ENCODE results near the gene IFI6. TPM values are rescaled to one million over a fixed set of nuclear protein-coding genes. Genes with fewer than 3 reads are reported as not detected.
"Not testable (repeated sequence)": the region's sequence is repeated elsewhere in the genome, so short reads cannot be mapped to it uniquely, and the experiment has no call there.

IFI6 gene
- total and polyA plus RNA-seq, 2 donors = 231 to 266 TPM

DNA sequence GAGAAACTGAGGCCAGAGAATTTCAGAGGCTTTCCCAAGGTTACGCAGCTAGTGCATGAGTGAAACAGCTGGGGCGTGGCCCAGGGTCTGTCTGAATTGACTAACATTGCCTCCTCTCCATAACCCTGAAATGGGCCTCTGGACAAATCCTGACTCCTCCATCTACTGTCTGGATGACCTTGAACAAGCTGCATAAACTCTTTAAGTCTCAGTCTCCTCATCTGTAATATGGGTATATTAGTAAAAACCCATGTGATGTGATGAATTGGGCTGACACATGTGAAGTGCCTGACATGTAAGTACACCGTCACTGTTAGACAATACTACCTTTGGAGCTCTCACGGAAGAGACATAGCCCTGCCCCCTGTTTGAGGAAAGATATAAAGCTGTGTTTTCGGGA is 24.7 kb downstream of the IFI6 start:
- no peaks in the 10 kb centered on the region for H3K36me3 ChIP-seq (ENCODE audit: control insufficient read depth in 2 of 2, insufficient read depth in 2 of 2, low read length in 1 of 2)
- peaks cover 10 to 25% of the 10 kb centered on the region in 2 donors for H3K4me1 ChIP-seq (ENCODE audit: control insufficient read depth in 2 of 2, insufficient read depth in 2 of 2, low read length in 2 of 2)
- no peak for DNase-seq (ENCODE audit: low read depth in 6 of 9, low spot score in 9 of 9)
- WGBS = 98% methylated on average over 5 of the region's 5 CpGs
- no peak overlapping the region for H3K27ac ChIP-seq (ENCODE audit: low read depth in 1 of 2, low read length in 1 of 2)
- no peaks in the 10 kb centered on the region for H3K9me3 ChIP-seq (ENCODE audit: control insufficient read depth in 2 of 2, insufficient read depth in 1 of 2, low read length in 1 of 2)
- H3K27me3 ChIP-seq (ENCODE audit: control insufficient read depth in 2 of 2, insufficient read depth in 1 of 2, low read length in 1 of 2) = no peaks in the 10 kb centered on the region
- H3K4me3 ChIP-seq (ENCODE audit: low read length in 2 of 2) = no peak overlapping the region

DNA sequence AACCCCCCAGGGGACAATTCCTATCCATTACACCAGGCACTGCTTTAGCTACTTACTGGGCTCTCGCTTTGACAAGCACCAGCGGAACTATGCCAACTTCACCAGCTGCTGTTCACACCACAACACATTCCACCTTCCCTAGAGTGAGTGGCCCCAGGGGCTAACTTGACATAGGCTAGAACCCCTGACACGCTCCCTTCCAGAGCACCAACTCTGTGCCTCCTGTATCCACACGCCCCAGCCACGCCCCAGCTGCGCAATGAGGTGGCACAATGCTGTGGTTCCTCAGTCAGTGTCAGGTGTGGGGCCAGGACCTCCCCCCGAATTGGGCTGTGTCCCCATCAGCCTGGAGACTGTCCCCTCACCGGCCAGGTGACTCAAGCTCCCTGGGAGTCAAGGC is 25.3 kb downstream of the IFI6 start:
- H3K9me3 ChIP-seq (ENCODE audit: control insufficient read depth in 2 of 2, insufficient read depth in 1 of 2, low read length in 1 of 2) = no peaks in the 10 kb centered on the region
- no peak for DNase-seq (ENCODE audit: low read depth in 6 of 9, low spot score in 9 of 9)
- no peaks in the 10 kb centered on the region for H3K36me3 ChIP-seq (ENCODE audit: control insufficient read depth in 2 of 2, insufficient read depth in 2 of 2, low read length in 1 of 2)
- H3K27me3 ChIP-seq (ENCODE audit: control insufficient read depth in 2 of 2, insufficient read depth in 1 of 2, low read length in 1 of 2) = no peaks in the 10 kb centered on the region
- H3K4me3 ChIP-seq (ENCODE audit: low read length in 2 of 2) = no peak overlapping the region
- H3K27ac ChIP-seq (ENCODE audit: low read depth in 1 of 2, low read length in 1 of 2) = no peak overlapping the region
- 89% methylated on average over 8 of the region's 8 CpGs for WGBS
- H3K4me1 ChIP-seq (ENCODE audit: control insufficient read depth in 2 of 2, insufficient read depth in 2 of 2, low read length in 2 of 2) = peaks cover 10 to 25% of the 10 kb centered on the region in 2 donors

DNA sequence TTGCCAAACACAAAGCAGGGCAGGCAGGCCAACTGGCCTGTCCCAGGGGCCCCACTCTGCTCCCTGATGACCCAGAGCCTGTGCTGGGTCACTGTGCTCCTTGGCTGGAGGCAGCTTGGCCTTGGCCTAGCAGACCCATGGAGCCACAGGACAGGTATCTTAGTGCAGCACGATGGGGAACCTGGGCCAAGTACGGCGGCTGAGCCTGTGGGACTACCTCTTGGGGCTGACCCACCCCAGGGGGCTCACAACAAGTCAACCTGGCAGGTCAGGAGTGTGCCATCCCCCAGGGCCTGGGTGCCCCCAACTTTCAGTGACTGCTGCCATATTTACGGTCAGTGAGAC is 26.9 kb downstream of the IFI6 start:
- 97% methylated on average over 4 of the region's 4 CpGs for WGBS
- Histone ChIP-seq H3K27ac (ENCODE audit: low read depth in 1 of 2, low read length in 1 of 2) (no peak overlapping the region), H3K4me3 (ENCODE audit: low read length in 2 of 2) (no peak overlapping the region), H3K4me1 (ENCODE audit: control insufficient read depth in 2 of 2, insufficient read depth in 2 of 2, low read length in 2 of 2) (peaks cover 2 to 11% of the 10 kb centered on the region in 2 donors), H3K27me3 (ENCODE audit: control insufficient read depth in 2 of 2, insufficient read depth in 1 of 2, low read length in 1 of 2) (no peaks in the 10 kb centered on the region), H3K9me3 (ENCODE audit: control insufficient read depth in 2 of 2, insufficient read depth in 1 of 2, low read length in 1 of 2) (no peaks in the 10 kb centered on the region), H3K36me3 (ENCODE audit: control insufficient read depth in 2 of 2, insufficient read depth in 2 of 2, low read length in 1 of 2) (no peaks in the 10 kb centered on the region)
- DNase-seq (ENCODE audit: low read depth in 6 of 9, low spot score in 9 of 9) = no peak

DNA sequence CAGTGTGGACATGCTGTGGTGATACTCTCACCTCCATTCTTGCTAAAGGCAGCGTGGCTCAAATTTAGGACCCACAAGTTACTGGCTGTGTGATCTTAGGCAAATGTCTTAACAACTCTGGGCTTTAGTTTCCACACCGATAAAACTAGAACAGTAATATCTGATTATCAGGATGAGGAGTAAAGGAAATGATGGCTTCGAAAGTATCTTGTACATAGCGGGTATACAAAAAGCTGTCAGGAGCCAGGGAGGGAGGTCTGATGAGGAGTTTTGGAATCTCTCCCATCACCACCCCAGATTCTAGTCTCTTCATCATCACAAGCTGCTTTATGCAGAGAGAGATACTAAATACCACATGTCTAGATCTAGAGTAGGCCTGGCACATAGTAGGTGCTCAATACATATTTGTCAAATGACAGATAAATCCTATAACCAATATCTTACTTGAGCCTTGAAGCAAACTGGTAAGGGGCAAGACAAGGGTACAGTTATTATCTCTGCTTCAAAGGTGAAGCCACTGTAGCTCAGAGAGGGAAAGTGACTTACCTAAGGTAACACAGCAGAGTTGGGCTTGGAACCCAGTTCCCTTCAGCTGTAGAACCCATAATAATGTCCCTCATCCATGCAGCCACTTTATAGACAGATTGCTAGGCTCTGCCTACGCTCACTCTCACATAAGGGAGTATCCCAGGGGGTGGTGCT is 27.5 kb downstream of the IFI6 start:
- DNase-seq (ENCODE audit: low read depth in 6 of 9, low spot score in 9 of 9) = no peak
- Histone ChIP-seq H3K27ac (ENCODE audit: low read depth in 1 of 2, low read length in 1 of 2) (no peak overlapping the region), H3K9me3 (ENCODE audit: control insufficient read depth in 2 of 2, insufficient read depth in 1 of 2, low read length in 1 of 2) (no peaks in the 10 kb centered on the region), H3K4me1 (ENCODE audit: control insufficient read depth in 2 of 2, insufficient read depth in 2 of 2, low read length in 2 of 2) (peaks cover 2 to 9% of the 10 kb centered on the region in 2 donors), H3K4me3 (ENCODE audit: low read length in 2 of 2) (no peak overlapping the region), H3K27me3 (ENCODE audit: control insufficient read depth in 2 of 2, insufficient read depth in 1 of 2, low read length in 1 of 2) (no peaks in the 10 kb centered on the region), H3K36me3 (ENCODE audit: control insufficient read depth in 2 of 2, insufficient read depth in 2 of 2, low read length in 1 of 2) (no peaks in the 10 kb centered on the region)
- WGBS = 92% methylated on average over 5 of the region's 5 CpGs

DNA sequence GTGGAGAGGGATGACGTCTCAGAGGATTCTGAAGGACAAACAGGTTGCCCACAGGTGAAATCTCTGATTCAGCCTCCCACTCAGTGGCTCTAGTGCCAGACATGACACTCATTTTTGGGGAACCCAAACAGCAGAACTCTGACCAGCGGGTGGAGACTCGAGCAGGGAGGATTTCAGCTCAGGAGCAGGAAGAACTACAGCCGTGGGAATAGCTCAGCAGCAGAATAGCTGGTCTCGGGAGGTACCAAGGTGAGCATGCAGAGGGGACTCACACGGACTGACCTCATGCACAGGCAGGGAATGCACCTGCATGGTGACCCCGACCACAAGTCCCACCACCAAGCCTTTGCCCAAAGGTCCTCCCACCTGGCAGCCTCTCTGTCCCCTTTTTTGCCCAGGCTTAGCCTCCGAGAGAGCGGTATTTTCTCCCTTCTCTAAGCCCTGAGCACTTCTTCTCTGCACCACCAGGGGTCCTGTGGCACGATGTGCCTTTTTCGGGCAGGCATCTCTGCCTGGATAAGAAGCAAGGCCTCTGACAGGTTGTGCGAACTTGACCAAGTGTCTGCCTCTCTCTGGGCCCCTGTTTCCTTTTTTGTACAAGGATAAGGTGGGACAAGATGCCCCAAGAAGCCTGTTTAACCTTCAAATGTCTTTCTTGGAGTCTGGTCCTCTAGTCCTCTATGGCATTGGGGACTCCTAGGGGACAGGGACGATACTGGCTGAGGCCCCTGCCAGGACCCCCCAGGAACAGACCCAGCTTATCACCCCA is 28.2 kb downstream of the IFI6 start:
- WGBS = 47% methylated on average over 13 of the region's 13 CpGs
- Histone ChIP-seq H3K4me1 (ENCODE audit: control insufficient read depth in 2 of 2, insufficient read depth in 2 of 2, low read length in 2 of 2) (peaks cover 2 to 9% of the 10 kb centered on the region in 2 donors), H3K4me3 (ENCODE audit: low read length in 2 of 2) (no peak overlapping the region), H3K27ac (ENCODE audit: low read depth in 1 of 2, low read length in 1 of 2) (no peak overlapping the region), H3K9me3 (ENCODE audit: control insufficient read depth in 2 of 2, insufficient read depth in 1 of 2, low read length in 1 of 2) (no peaks in the 10 kb centered on the region), H3K27me3 (ENCODE audit: control insufficient read depth in 2 of 2, insufficient read depth in 1 of 2, low read length in 1 of 2) (no peaks in the 10 kb centered on the region), H3K36me3 (ENCODE audit: control insufficient read depth in 2 of 2, insufficient read depth in 2 of 2, low read length in 1 of 2) (no peaks in the 10 kb centered on the region)
- DNase-seq (ENCODE audit: low read depth in 6 of 9, low spot score in 9 of 9) = peak in 3 of 9 donors; percentile 61 to 84 (median 76)

DNA sequence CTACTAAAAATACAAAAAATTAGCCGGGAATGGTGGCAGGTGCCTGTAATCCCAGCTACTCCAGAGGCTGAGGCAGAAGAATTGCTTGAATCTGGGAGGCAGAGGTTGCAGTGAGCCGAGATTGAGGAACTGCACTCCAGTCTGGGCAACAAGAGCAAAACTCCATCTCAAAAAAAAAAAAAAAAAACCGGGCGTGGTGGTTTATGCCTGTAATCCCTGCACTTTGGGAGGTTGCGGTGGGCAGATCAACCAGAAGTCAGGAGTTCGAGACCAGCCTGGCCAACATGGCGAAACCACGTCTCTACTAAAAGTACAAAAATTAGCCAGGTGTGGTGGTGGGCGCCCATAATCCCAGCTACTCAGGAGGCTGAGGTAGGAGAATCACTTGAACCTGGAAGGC is 31.5 kb downstream of the IFI6 start:
- not testable (repeated sequence) for H3K36me3 ChIP-seq (ENCODE audit: control insufficient read depth in 2 of 2, insufficient read depth in 2 of 2, low read length in 1 of 2); H3K27me3 ChIP-seq (ENCODE audit: control insufficient read depth in 2 of 2, insufficient read depth in 1 of 2, low read length in 1 of 2); H3K4me3 ChIP-seq (ENCODE audit: low read length in 2 of 2); H3K27ac ChIP-seq (ENCODE audit: low read depth in 1 of 2, low read length in 1 of 2); H3K9me3 ChIP-seq (ENCODE audit: control insufficient read depth in 2 of 2, insufficient read depth in 1 of 2, low read length in 1 of 2); DNase-seq (ENCODE audit: low read depth in 6 of 9, low spot score in 9 of 9)
- peaks cover 3 to 21% of the 10 kb centered on the region in 2 donors for H3K4me1 ChIP-seq (ENCODE audit: control insufficient read depth in 2 of 2, insufficient read depth in 2 of 2, low read length in 2 of 2)
- 97% methylated on average over 9 of the region's 9 CpGs for WGBS

DNA sequence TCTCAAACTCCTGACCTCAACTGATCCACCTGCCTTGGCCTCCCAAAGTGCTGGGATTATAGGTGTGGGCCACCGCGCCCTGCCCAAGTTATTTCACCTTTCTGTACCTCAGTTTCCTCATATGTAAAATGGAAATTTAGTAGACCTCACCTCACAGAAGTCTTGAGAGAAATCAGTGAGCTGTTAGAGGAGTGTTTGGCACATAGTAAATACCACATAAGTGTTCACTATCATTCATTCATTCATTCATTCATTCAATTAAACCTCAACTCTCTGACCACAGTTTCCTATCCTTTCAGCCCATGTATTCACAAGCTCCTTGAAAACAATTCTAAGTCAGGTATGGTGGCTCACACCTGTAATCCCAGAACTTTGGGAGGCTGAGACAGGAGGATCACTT is 33.2 kb downstream of the IFI6 start:
- H3K27ac ChIP-seq (ENCODE audit: low read depth in 1 of 2, low read length in 1 of 2) = no peak overlapping the region
- DNase-seq (ENCODE audit: low read depth in 6 of 9, low spot score in 9 of 9) = no peak
- H3K4me3 ChIP-seq (ENCODE audit: low read length in 2 of 2) = no peak overlapping the region
- no peaks in the 10 kb centered on the region for H3K36me3 ChIP-seq (ENCODE audit: control insufficient read depth in 2 of 2, insufficient read depth in 2 of 2, low read length in 1 of 2)
- H3K4me1 ChIP-seq (ENCODE audit: control insufficient read depth in 2 of 2, insufficient read depth in 2 of 2, low read length in 2 of 2) = peaks cover 9 to 32% of the 10 kb centered on the region in 2 donors
- H3K27me3 ChIP-seq (ENCODE audit: control insufficient read depth in 2 of 2, insufficient read depth in 1 of 2, low read length in 1 of 2) = peaks cover 0 to 17% of the 10 kb centered on the region in 2 donors
- WGBS = over 99% methylated on average over 2 of the region's 2 CpGs
- H3K9me3 ChIP-seq (ENCODE audit: control insufficient read depth in 2 of 2, insufficient read depth in 1 of 2, low read length in 1 of 2) = no peaks in the 10 kb centered on the region

DNA sequence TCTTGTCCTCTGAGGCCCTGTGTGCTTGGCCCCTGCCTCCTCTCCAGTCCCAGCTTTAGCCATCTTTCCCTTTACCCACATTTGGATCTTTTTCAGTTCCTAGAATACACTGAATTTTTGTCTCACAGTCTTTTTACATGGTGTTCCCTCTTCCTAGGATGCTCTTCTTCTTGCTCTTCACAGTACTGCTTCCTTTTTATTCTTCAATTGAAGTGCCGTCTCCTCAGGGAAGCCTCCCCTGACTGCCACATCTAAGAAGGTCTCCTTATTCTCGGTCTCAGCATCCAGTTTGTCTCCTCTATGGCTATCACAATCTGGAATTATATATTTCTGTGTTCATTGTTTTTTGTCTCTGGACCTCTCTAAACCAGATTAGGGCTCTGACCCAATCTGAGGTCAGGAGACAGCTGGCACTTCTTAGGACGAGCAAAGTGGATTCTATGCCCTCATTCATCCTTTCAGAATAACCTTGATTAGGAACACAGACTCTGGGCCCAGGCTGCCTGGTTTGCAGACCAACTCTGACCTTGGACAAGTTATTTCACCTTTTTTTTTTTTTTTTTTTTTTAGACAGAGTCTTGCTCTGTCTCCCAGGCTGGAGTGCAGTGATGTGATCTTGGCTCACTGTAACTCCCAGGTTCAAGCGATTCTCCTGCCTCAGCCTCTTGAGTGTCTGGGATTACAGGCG is 33.8 kb downstream of the IFI6 start:
- H3K4me1 ChIP-seq (ENCODE audit: control insufficient read depth in 2 of 2, insufficient read depth in 2 of 2, low read length in 2 of 2) = peaks cover 13 to 34% of the 10 kb centered on the region in 2 donors
- DNase-seq (ENCODE audit: low read depth in 6 of 9, low spot score in 9 of 9) = no peak
- H3K4me3 ChIP-seq (ENCODE audit: low read length in 2 of 2) = no peak overlapping the region
- H3K9me3 ChIP-seq (ENCODE audit: control insufficient read depth in 2 of 2, insufficient read depth in 1 of 2, low read length in 1 of 2) = no peaks in the 10 kb centered on the region
- WGBS = 85% methylated on average over 5 of the region's 5 CpGs
- peaks cover 0 to 22% of the 10 kb centered on the region in 2 donors for H3K27me3 ChIP-seq (ENCODE audit: control insufficient read depth in 2 of 2, insufficient read depth in 1 of 2, low read length in 1 of 2)
- H3K36me3 ChIP-seq (ENCODE audit: control insufficient read depth in 2 of 2, insufficient read depth in 2 of 2, low read length in 1 of 2) = no peaks in the 10 kb centered on the region
- no peak overlapping the region for H3K27ac ChIP-seq (ENCODE audit: low read depth in 1 of 2, low read length in 1 of 2)
